ENCODE data around the gene NAT16. TPM values are rescaled to one million over a fixed set of nuclear protein-coding genes. Genes with fewer than 3 reads are reported as not detected.

Gene NAT16
- total and polyA plus RNA-seq, 2 of the 4 experiments (the other 2 are of a cell fraction), result 0.05 TPM; not detected in 1

DNA sequence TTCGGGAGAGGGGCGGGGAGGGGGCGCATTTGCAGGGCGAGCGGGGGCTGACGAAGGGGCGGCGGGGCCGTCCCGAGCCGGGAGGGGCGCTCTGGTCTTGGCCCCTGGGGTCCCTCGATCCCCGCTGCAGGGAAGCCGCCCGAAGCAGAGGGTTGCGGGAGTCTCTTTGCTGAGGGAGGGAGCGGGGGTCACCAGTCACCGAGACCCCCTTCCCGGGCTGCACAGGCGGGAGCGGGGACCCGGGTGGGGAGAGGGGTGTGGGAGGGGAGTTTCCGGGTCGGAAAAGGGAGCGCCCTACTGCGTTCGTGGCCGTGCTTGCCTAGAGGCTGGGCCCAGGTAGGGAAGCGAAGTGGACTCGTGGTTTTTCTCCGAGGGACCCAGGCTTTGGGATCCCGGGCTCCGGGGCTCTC lies 25.4 kb downstream of the NAT16 start:
- H4K5ac ChIP-seq (ENCODE audit: low read depth, low read length), result peak overlapping the region; percentile 39
- H3K14ac ChIP-seq (replicated peaks; ENCODE audit: low read depth, low read length), result peak overlapping the region; percentile 78
- H3K4me2 ChIP-seq (ENCODE audit: low read depth, low read length), result peak overlapping the region; percentile 71
- in situ Hi-C loops (cut with MboI; ENCODE audit: low sequenced_read_pairs), result no loop called here
- WGBS, 2 experiments (ENCODE audit: extremely low coverage in 2 of 2, insufficient read length in 1 of 2), result 5% methylated on average over 4 of the region's 34 CpGs; no CpG with 5 or more reads in 1 of the 2 experiments
- peak overlapping the region; percentile 50 for H3K56ac ChIP-seq (ENCODE audit: extremely low read depth, insufficient read depth, low read length)
- H3K27ac ChIP-seq (ENCODE audit: insufficient read depth, low read length), result peak overlapping the region; percentile 75
- peaks cover under 1% of the 10 kb centered on the region; the same call in 1 of the 2 replicates for H4K20me1 ChIP-seq (ENCODE audit: insufficient read depth, low read length)
- POLR2A ChIA-PET (ENCODE audit: unreplicated experiment), result no interaction called here
- peaks cover 3% of the 10 kb centered on the region for H3K9me1 ChIP-seq (ENCODE audit: insufficient read depth, low read length)
- peak overlapping the region; percentile 66 to 93; a peak in 2 of 4 replicates for H4K8ac ChIP-seq (ENCODE audit: low read depth in 2 of 2, low read length in 2 of 2)
- H3K4me3 ChIP-seq (ENCODE audit: insufficient read depth, low read depth, low read length), result peak overlapping the region; percentile 84
- peaks cover under 1% of the 10 kb centered on the region for H3K27me3 ChIP-seq (ENCODE audit: control insufficient read depth, insufficient read depth, low read length)
- H3K79me1 ChIP-seq (ENCODE audit: low read depth in 1 of 2, low read length in 2 of 2), result peaks cover 10 to 31% of the 10 kb centered on the region in 2 experiments
- H3K23ac ChIP-seq (ENCODE audit: low read depth, low read length), result peak overlapping the region; percentile 71; the same call in 1 of the 2 replicates
- H2AK5ac ChIP-seq (ENCODE audit: low read depth, low read length), result peak overlapping the region; percentile 64
- H2AFZ ChIP-seq (replicated peaks; ENCODE audit: low read length, poor library complexity), result peak overlapping the region; percentile 92
- CTCF ChIA-PET, result interaction anchor here (2.8 kb wide), 1 partner anchor 11 kb away, joined by 10 read pairs; no protein-coding TSS in a partner anchor
- intact Hi-C loops (cut with micrococcal nuclease), result no loop called here
- H2BK15ac ChIP-seq (ENCODE audit: low read depth, low read length), result no peak overlapping the region
- H3K4ac ChIP-seq (ENCODE audit: low read depth, low read length), result peak overlapping the region; percentile 84
- peak overlapping the region; percentile 97 for H2AK9ac ChIP-seq (replicated peaks; ENCODE audit: low read depth, low read length, poor library complexity)
- H3K18ac ChIP-seq (ENCODE audit: low read depth, low read length), result peak overlapping the region; percentile 86
- no peaks in the 10 kb centered on the region for H3K9me3 ChIP-seq (ENCODE audit: control insufficient read depth, insufficient read depth, low read length)
- TF ChIP-seq MXI1 (IDR thresholded peaks at IDR 0.05; ENCODE audit: borderline replicate concordance, low read depth, low read length) (no peak), MAFK (IDR thresholded peaks at IDR 0.05; ENCODE audit: low read depth, low read length) (no peak), CHD1 (IDR thresholded peaks at IDR 0.05; ENCODE audit: low read depth, low read length) (no peak), SMC3 (IDR thresholded peaks at IDR 0.05; ENCODE audit: low read depth, low read length) (no peak), RCOR1 (IDR thresholded peaks at IDR 0.05; ENCODE audit: insufficient replicate concordance, low read length) (no peak), MAZ (IDR thresholded peaks at IDR 0.05; ENCODE audit: borderline replicate concordance, low read depth, low read length) (no peak)
- TF ChIP-seq, protein P1, sequence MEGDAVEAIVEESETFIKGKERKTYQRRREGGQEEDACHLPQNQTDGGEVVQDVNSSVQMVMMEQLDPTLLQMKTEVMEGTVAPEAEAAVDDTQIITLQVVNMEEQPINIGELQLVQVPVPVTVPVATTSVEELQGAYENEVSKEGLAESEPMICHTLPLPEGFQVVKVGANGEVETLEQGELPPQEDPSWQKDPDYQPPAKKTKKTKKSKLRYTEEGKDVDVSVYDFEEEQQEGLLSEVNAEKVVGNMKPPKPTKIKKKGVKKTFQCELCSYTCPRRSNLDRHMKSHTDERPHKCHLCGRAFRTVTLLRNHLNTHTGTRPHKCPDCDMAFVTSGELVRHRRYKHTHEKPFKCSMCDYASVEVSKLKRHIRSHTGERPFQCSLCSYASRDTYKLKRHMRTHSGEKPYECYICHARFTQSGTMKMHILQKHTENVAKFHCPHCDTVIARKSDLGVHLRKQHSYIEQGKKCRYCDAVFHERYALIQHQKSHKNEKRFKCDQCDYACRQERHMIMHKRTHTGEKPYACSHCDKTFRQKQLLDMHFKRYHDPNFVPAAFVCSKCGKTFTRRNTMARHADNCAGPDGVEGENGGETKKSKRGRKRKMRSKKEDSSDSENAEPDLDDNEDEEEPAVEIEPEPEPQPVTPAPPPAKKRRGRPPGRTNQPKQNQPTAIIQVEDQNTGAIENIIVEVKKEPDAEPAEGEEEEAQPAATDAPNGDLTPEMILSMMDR (conservative IDR thresholded peaks at IDR 0.05; ENCODE audit: low read depth, low read length), result no peak
- TF ChIP-seq, protein P2, sequence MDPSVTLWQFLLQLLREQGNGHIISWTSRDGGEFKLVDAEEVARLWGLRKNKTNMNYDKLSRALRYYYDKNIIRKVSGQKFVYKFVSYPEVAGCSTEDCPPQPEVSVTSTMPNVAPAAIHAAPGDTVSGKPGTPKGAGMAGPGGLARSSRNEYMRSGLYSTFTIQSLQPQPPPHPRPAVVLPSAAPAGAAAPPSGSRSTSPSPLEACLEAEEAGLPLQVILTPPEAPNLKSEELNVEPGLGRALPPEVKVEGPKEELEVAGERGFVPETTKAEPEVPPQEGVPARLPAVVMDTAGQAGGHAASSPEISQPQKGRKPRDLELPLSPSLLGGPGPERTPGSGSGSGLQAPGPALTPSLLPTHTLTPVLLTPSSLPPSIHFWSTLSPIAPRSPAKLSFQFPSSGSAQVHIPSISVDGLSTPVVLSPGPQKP (IDR thresholded peaks at IDR 0.05; ENCODE audit: borderline replicate concordance, low read depth, low read length), result no peak
- DNase-seq, result no peak
- BruUV-seq (replicated peaks), result no TSS peak
- peaks cover 5% of the 10 kb centered on the region for H3K4me1 ChIP-seq (ENCODE audit: control insufficient read depth, insufficient read depth, low read length)
- H3K36me3 ChIP-seq (ENCODE audit: control insufficient read depth, insufficient read depth, low read length), result peaks cover 21% of the 10 kb centered on the region
- H4K91ac ChIP-seq (ENCODE audit: insufficient read depth, low read depth, low read length), result peak overlapping the region; percentile 88; the same call in 1 of the 2 replicates
- H3K9ac ChIP-seq (ENCODE audit: low read depth, low read length), result peak overlapping the region; percentile 93
- peak; percentile 38 for ATAC-seq (ENCODE audit: low read depth)
- no peak overlapping the region for H2BK20ac ChIP-seq (ENCODE audit: low read depth, low read length)
- H2BK5ac ChIP-seq (ENCODE audit: low read depth, low read length, poor library complexity, severe bottlenecking), result peak overlapping the region; percentile 67
- dilution Hi-C loops (cut with HindIII; ENCODE audit: low sequenced_read_pairs, unreplicated experiment), result no loop called here
- 0 out of 2 replicates have a peak overlapping the region, but pooled peaks have one; percentile 23 for H2BK120ac ChIP-seq (ENCODE audit: low read depth, low read length)
